Astrocyte (in vitro differentiated cells and primary cell): ENCODE measurements around the gene CRY2. TPM values are rescaled to one million over a fixed set of nuclear protein-coding genes. Genes with fewer than 3 reads are reported as not detected.

Source experiments
- DNase-seq: peaks from one replicate; pipeline ENCODE4 v3.0.0-alpha.2; 2010; ENCODE audit warnings: low read depth
- FAIRE-seq: peaks from 2 replicates; lab custom pipeline; 2011; peaks lifted over from hg19 to GRCh38; lab: Jason Lieb, UNC
- H2AFZ ChIP-seq: 2 replicates; pipeline ENCODE4 v1.6.0; 2012; ENCODE audit warnings: low read depth, low read length, inconsistent platforms
- H3K27ac ChIP-seq: 2 replicates; pipeline ENCODE4 v1.5.1; 2011; ENCODE audit warnings: low read depth, low read length, inconsistent platforms
- H3K27me3 ChIP-seq: 2 replicates; pipeline ENCODE4 v1.6.0; 2011; ENCODE audit warnings: low read length, inconsistent platforms; ENCODE audit not compliant: insufficient read depth
- H3K36me3 ChIP-seq: 2 replicates; pipeline ENCODE4 v1.5.1; 2011; ENCODE audit warnings: low read length, inconsistent platforms; ENCODE audit not compliant: insufficient read depth
- H3K4me1 ChIP-seq: 2 replicates; pipeline ENCODE4 v1.5.1; 2011; ENCODE audit warnings: low read length, inconsistent platforms; ENCODE audit not compliant: insufficient read depth
- H3K4me2 ChIP-seq: 2 replicates; pipeline ENCODE4 v1.6.0; 2012; ENCODE audit warnings: low read length, inconsistent platforms
- H3K4me3 ChIP-seq: 2 replicates; pipeline ENCODE4 v1.5.1; 2011; ENCODE audit warnings: low read depth, mild to moderate bottlenecking, low read length, inconsistent platforms; ENCODE audit not compliant: insufficient read depth
- H3K79me2 ChIP-seq: 2 replicates; pipeline ENCODE4 v1.6.0; 2012; ENCODE audit warnings: mild to moderate bottlenecking, low read length, inconsistent platforms; ENCODE audit not compliant: insufficient read depth
- H3K9ac ChIP-seq: 2 replicates; pipeline ENCODE4 v1.6.0; 2012; ENCODE audit warnings: mild to moderate bottlenecking, low read length, inconsistent platforms
- H3K9me3 ChIP-seq: 2 replicates; pipeline ENCODE4 v1.5.1; 2012; ENCODE audit warnings: low read depth, mild to moderate bottlenecking, low read length, inconsistent platforms; ENCODE audit not compliant: insufficient read depth
- H4K20me1 ChIP-seq: 2 replicates; pipeline ENCODE4 v1.6.0; 2012; ENCODE audit warnings: low read length, inconsistent platforms; ENCODE audit not compliant: insufficient read depth
- H3K27ac Mint-ChIP-seq: one replicate; pipeline ENCODE4 v1.8.0; 2021; ENCODE audit warnings: mild to moderate bottlenecking, mixed read lengths; ENCODE audit not compliant: unreplicated experiment
- H3K27me3 Mint-ChIP-seq: one replicate; pipeline ENCODE4 v1.8.0; 2021; ENCODE audit warnings: low read depth, mixed read lengths; ENCODE audit not compliant: unreplicated experiment
- H3K36me3 Mint-ChIP-seq: one replicate; pipeline ENCODE4 v1.8.0; 2021; ENCODE audit warnings: low read depth, mixed read lengths; ENCODE audit not compliant: unreplicated experiment
- H3K4me1 Mint-ChIP-seq: one replicate; pipeline ENCODE4 v1.8.0; 2021; ENCODE audit warnings: low read depth, mixed read lengths; ENCODE audit not compliant: unreplicated experiment
- H3K4me3 Mint-ChIP-seq: one replicate; pipeline ENCODE4 v1.8.0; 2021; ENCODE audit warnings: mild to moderate bottlenecking, moderate library complexity, mixed read lengths; ENCODE audit not compliant: unreplicated experiment
- H3K9me3 Mint-ChIP-seq: one replicate; pipeline ENCODE4 v1.8.0; 2021; ENCODE audit warnings: mild to moderate bottlenecking, mixed read lengths; ENCODE audit not compliant: unreplicated experiment
- EZH2 ChIP-seq: IDR thresholded peaks from 2 replicates; pipeline ENCODE4 v1.6.1; 2012; ENCODE audit warnings: mild to moderate bottlenecking, low read length, inconsistent platforms; ENCODE audit not compliant: insufficient read depth
- total RNA-seq: library from RNA; stranded (reverse); gene quantifications from 2 replicates; pipeline ENCODE4 v1.2.1, GENCODE V29; 2021
- TF ChIP-seq, protein P1 (sequence below): IDR thresholded peaks from 2 replicates; pipeline ENCODE4 v1.5.1; 2011; ENCODE audit warnings: low read depth, mild to moderate bottlenecking, inconsistent platforms, low read length, moderate library complexity; ENCODE audit not compliant: insufficient read depth

The CRY2 gene
- total RNA-seq, 1 donor from 2014 or later: 16.9 TPM

DNA sequence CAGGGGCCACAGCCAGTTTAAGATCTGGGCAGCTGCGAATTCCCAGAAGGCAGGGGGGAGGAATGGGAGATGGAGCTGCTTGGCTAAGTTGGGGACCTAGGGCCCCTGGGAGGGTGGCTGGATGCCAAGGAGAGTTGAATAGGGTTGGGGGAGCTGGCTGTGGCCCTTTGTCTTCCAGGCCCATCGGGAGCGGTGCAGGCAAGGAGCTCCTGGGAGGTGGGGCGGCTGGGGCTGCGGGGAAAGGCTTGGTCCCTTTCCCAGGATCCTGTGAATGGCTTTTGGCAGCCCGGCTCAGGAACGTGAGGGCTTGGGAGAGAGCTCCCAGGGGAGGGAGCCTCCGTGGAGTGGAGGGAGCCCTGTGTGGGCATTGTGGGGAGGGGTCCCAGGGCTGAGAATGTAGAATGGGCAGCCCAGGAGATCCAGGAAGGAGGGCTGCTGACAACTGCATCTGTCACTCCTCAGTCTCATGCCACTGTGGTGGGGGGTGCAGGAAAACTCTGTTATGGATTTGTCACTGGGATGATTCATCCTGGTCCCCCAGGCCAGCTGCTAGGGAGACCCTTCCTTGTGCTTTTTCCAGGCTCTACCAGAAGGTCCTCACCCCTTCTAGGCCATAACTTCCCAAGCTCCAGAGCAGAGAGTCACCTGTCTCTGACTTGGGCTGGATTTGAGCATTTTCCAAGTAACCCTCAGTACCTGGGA lies 53.8 kb downstream of the CRY2 start:
- Histone ChIP-seq H3K27ac (no peak overlapping the region), H3K4me2 (peak overlapping the region; percentile 89), H3K36me3 (no peaks in the 10 kb centered on the region), H2AFZ (no peak overlapping the region), H4K20me1 (peaks cover 14% of the 10 kb centered on the region), H3K9me3 (no peaks in the 10 kb centered on the region), H3K79me2 (no peaks in the 10 kb centered on the region), H3K9ac (peak overlapping the region; percentile 87), H3K4me1 (peaks cover 18% of the 10 kb centered on the region), H3K27me3 (no peaks in the 10 kb centered on the region), H3K4me3 (peak overlapping the region; percentile 70)
- FAIRE-seq (no peak), DNase-seq (no peak)
- Mint-ChIP-seq H3K9me3 (peaks cover 2% of the 10 kb centered on the region), H3K27ac (peak overlapping the region; percentile 88), H3K27me3 (peaks cover 4% of the 10 kb centered on the region), H3K4me1 (peaks cover 6% of the 10 kb centered on the region), H3K36me3 (peaks cover 5% of the 10 kb centered on the region), H3K4me3 (peak overlapping the region; percentile 88)
- TF ChIP-seq EZH2: no peak
- TF ChIP-seq, protein P1, sequence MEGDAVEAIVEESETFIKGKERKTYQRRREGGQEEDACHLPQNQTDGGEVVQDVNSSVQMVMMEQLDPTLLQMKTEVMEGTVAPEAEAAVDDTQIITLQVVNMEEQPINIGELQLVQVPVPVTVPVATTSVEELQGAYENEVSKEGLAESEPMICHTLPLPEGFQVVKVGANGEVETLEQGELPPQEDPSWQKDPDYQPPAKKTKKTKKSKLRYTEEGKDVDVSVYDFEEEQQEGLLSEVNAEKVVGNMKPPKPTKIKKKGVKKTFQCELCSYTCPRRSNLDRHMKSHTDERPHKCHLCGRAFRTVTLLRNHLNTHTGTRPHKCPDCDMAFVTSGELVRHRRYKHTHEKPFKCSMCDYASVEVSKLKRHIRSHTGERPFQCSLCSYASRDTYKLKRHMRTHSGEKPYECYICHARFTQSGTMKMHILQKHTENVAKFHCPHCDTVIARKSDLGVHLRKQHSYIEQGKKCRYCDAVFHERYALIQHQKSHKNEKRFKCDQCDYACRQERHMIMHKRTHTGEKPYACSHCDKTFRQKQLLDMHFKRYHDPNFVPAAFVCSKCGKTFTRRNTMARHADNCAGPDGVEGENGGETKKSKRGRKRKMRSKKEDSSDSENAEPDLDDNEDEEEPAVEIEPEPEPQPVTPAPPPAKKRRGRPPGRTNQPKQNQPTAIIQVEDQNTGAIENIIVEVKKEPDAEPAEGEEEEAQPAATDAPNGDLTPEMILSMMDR: no peak

DNA sequence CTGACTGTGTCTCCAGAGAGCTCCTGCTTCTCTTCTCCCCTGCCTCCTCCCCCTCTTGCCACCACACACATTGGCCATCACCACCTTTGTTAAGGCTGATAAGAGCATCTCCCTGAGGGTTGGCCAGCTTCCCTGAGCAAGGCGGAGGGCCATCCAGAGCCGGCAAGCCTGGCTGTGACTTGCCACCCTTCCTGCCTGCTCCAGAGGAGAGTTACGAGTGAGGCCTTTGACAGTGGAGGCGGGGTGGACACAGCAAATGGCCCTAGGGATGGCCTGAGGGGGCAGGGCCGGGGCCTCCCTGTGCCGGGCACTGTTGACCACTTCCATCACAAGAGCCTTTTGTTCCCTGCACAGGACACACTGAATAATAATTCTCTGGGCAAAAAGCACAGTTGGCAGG lies 54.4 kb downstream of the CRY2 start:
- Mint-ChIP-seq H3K4me3 (no peak overlapping the region), H3K4me1 (peaks cover 6% of the 10 kb centered on the region), H3K27ac (no peak overlapping the region), H3K27me3 (peaks cover 4% of the 10 kb centered on the region), H3K36me3 (peaks cover 5% of the 10 kb centered on the region), H3K9me3 (peaks cover 2% of the 10 kb centered on the region)
- no peaks in the 10 kb centered on the region for H3K9me3 ChIP-seq
- H3K79me2 ChIP-seq: no peaks in the 10 kb centered on the region
- H2AFZ ChIP-seq: no peak overlapping the region
- H3K27ac ChIP-seq: no peak overlapping the region
- FAIRE-seq (no peak), DNase-seq (no peak)
- H3K4me2 ChIP-seq: peak overlapping the region; percentile 89
- TF ChIP-seq EZH2: no peak
- TF ChIP-seq, protein P1: no peak
- no peak overlapping the region for H3K4me3 ChIP-seq
- peaks cover 14% of the 10 kb centered on the region for H4K20me1 ChIP-seq
- H3K36me3 ChIP-seq: no peaks in the 10 kb centered on the region
- H3K27me3 ChIP-seq: no peaks in the 10 kb centered on the region
- no peak overlapping the region for H3K9ac ChIP-seq
- H3K4me1 ChIP-seq: peaks cover 18% of the 10 kb centered on the region
